ENCODE results near the gene R3HDM4.
"Not testable (repeated sequence)": the region's sequence is repeated elsewhere in the genome, so short reads cannot be mapped to it uniquely, and the experiment has no call there.

R3HDM4 gene

DNA sequence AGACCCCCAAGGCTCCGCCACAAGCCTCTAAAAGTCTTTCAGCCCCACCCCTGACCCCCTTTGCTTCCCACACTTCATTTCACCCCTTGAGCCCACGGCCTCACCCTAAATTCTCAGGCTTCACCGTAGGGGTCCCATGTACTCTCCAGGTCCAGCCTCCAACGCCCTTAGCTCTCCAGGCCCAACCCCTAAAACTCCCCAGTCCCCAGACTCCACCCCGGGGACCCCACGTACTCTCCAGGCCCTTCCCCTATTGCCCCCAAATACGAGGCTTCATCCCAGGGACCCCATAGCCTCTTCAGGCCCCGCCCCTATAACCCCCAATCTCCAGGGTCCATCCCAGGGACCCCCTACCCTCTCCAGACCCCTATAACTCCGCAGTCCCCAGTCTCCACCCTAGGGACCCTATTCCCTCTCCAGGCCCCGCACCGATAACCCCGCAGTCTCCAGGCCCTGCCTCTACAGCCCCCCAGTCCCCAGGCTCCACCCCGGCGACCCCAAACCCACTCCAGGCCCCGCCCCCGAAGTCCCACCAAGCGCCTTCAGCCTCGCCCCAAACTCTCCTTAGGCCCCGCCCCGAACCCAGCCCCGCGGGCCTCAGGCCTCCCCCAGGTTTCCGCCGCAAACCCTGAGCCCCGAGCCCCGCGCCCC lies 20.7 kb downstream of the R3HDM4 start:
- DNase-seq (ENCODE audit: low read depth in 2 of 2), result no peak

GRCh38 chr19:891421-892200 lies 21.4 kb downstream of the R3HDM4 start:
- not testable (repeated sequence) for DNase-seq (ENCODE audit: low read depth in 2 of 2)

GRCh38 chr19:890831-891230 lies 22.2 kb downstream of the R3HDM4 start:
- DNase-seq (ENCODE audit: low read depth in 2 of 2), result no peak

GRCh38 chr19:889662-890295 lies 23.2 kb downstream of the R3HDM4 start:
- no peak for DNase-seq (ENCODE audit: low read depth in 2 of 2)

DNA sequence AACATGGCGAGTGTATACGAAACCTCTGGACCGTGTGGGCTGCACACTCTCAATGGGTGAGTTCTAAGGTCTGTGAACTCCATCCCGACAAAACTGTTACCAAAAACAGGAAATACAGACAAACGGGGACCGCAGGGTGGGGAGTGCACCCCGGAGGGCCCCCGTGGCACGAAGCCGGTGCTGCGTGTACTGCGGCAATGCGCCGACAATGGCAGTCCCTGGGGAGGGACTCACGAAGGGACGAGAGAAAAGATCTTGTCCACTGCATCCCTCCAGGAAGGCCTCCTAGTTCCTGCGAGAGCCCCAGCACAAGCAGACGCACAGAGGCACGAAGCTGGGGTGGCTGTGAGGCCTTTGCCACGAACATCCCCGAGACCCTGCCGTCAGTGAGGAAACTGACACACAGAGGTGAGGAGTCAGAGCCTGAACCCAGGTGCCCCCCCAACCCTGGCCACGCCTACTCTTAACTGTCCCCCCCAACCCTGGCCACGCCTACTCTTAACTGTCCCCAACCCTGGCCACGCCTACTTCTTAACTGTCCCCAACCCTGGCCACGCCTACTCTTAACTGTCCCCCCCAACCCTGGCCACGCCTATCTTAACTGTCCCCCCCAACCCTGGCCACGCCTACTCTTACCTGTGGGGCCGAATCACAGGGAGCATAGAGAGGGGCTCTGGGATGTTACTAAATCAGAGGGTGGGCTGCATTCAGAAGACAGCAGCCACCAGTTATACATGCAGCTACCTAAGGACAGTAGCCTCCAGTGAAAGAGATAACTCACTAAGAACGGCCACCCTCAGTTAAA lies 24.2 kb downstream of the R3HDM4 start:
- DNase-seq (ENCODE audit: low read depth in 2 of 2), result no peak

DNA sequence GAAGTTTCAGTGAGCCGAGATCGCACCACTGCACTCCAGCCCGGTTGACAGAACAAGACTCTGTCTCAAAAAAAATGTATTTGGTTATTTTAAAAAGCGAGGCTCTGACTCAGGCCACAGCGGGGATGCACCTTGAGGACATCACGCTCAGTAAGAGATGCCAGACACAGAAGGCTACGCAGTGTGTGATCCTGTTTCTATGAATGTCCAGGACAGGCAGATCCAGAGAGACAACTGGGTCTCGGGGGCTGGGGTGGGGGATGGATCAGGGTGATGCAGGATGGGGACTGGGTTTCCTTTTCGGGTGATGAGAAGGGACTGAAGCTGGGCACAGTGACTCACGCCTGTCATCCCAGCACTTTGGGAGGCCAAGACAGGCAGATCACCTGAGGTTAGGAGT lies 25.4 kb downstream of the R3HDM4 start:
- DNase-seq (ENCODE audit: low read depth in 2 of 2), result no peak

- no peak for DNase-seq (ENCODE audit: low read depth in 2 of 2)
These were observed 25.9 kb downstream of the R3HDM4 start for GRCh38 chr19:887072-887471.

- no peak for DNase-seq (ENCODE audit: low read depth in 2 of 2)
These were observed 27.3 kb downstream of the R3HDM4 start for GRCh38 chr19:885536-886224.

- no peak for DNase-seq (ENCODE audit: low read depth in 2 of 2)
These were observed 28.4 kb downstream of the R3HDM4 start for GRCh38 chr19:884420-885211.

- no peak for DNase-seq (ENCODE audit: low read depth in 2 of 2)
These were observed 29.3 kb downstream of the R3HDM4 start for GRCh38 chr19:883661-884211.

- no peak for DNase-seq (ENCODE audit: low read depth in 2 of 2)
These were observed 30.0 kb downstream of the R3HDM4 start for GRCh38 chr19:882871-883497.

- DNase-seq (ENCODE audit: low read depth in 2 of 2), result no peak
These were observed 31.5 kb downstream of the R3HDM4 start for GRCh38 chr19:881385-882071.

DNA sequence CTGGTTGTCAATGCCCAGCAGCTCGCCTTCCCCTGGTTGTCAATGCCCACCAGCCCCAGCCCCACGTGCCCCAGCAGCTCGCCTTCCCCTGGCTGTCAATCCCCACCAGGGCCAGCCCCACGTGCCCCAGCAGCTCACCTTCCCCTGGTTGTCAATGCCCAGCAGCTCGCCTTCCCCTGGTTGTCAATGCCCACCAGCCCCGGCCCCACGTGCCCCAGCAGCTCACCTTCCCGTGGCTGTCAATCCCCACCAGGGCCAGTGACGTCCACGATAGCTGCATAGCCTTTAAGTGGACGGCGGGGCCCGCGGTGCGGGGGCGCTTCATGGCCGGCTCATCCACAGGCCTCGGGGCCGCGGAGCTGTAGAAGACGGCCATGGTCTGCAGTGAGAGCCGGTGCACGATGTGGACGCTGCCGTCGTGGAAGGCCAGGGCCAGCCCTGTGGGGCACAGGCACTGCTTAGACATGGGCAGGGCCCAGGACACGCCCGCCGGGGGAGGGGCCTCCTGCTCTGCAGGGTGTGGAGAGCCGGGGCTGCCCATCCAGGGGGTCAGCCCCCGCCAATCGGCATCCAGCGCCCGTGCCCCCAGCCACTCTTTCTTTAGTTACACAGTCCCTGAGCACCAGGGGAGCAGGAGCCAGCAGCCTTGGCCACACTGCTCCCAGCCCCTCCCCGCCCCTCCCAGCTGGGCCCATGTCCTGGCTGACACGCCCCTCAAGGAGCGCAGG lies 33.1 kb downstream of the R3HDM4 start:
- no peak for DNase-seq (ENCODE audit: low read depth in 2 of 2)

GRCh38 chr19:878751-879561 lies 34.1 kb downstream of the R3HDM4 start:
- not testable (repeated sequence) for DNase-seq (ENCODE audit: low read depth in 2 of 2)

DNA sequence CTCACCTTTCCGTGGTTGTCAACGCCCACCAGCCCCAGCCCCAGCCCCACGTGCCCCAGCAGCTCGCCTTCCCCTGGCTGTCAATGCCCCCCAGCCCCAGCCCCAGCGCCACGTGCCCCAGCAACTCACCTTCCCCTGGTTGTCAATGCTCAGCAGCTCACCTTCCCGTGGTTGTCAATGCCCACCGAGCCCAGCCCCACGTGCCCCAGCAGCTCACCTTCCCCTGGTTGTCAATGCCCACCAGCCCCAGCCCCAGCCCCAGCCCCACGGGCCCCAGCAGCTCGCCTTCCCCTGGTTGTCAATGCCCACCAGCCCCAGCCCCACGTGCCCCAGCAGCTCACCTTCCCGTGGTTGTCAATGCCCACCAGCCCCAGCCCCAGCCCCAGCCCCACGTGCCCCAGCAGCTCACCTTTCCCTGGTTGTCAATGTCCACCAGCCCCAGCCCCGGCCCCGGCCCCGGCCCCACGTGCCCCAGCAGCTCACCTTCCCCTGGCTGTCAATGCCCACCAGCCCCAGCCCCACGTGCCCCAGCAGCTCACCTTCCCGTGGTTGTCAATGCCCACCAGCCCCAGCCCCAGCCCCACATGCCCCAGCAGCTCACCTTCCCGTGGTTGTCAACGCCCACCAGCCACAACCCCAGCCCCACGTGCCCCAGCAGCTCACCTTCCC lies 34.9 kb downstream of the R3HDM4 start:
- not testable (repeated sequence) for DNase-seq (ENCODE audit: low read depth in 2 of 2)

DNA sequence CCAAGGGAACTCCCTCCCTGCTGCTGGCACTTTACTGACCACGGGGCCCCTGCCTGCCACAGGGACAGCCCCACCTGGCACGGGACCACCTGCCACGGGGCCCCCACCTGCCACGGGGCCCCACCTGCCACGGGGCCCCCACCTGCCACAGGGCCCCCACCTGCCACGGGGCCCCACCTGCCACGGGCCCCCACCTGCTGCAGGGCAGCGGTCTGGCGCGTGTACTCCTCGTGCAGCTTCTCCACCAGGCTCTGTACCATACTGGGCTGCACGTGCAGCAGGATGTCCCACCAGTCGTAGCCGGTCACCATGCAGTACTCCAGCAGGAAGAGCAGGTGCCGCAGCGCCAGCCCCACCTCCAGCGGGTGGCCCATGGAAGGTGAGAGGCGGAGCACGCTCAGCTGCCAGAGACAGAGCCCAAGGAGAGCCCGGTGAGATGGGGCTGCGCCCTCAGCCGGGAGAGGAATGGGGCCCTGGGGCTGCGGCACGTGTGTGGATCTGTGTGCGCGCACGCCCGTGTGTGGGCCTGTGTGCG lies 36.2 kb downstream of the R3HDM4 start:
- no peak for DNase-seq (ENCODE audit: low read depth in 2 of 2)

GRCh38 chr19:876089-876488 lies 36.9 kb downstream of the R3HDM4 start:
- DNase-seq (ENCODE audit: low read depth in 2 of 2), result no peak
